H9 (cell line): Measurements from ENCODE around the gene RASA4B. TPM values are rescaled to one million over a fixed set of nuclear protein-coding genes. Genes with fewer than 3 reads are reported as not detected.
"Not testable (repeated sequence)": the region's sequence is repeated elsewhere in the genome, so short reads cannot be mapped to it uniquely, and the experiment has no call there.

Experiments used
- DNase-seq: peaks from one replicate; pipeline ENCODE4 v3.0.0-alpha.2; 2017
- H2AFZ ChIP-seq: one replicate; pipeline ENCODE4 v1.6.1; 2013; ENCODE audit warnings: mild to moderate bottlenecking, low read length, control low read depth, moderate library complexity
- H2AK5ac ChIP-seq: 2 replicates; pipeline ENCODE4 v1.6.1; 2013; ENCODE audit warnings: low read length, control low read depth, mixed read lengths; ENCODE audit not compliant: insufficient read length
- H2BK120ac ChIP-seq: one replicate; pipeline ENCODE4 v1.6.1; 2013; ENCODE audit warnings: low read depth, mild to moderate bottlenecking, low read length, control low read depth, inconsistent platforms; ENCODE audit not compliant: poor library complexity, severe bottlenecking
- H2BK12ac ChIP-seq: 2 replicates; pipeline ENCODE4 v1.6.1; 2013; ENCODE audit warnings: low read length, control low read depth, mixed read lengths, low read depth; ENCODE audit not compliant: insufficient read length
- H2BK15ac ChIP-seq: 2 replicates; pipeline ENCODE4 v1.6.1; 2013; ENCODE audit warnings: low read depth, low read length, control low read depth
- H2BK20ac ChIP-seq: one replicate; pipeline ENCODE4 v1.6.1; 2013; ENCODE audit warnings: low read depth, mild to moderate bottlenecking, low read length, control low read depth, inconsistent platforms; ENCODE audit not compliant: poor library complexity, severe bottlenecking
- H2BK5ac ChIP-seq: 2 replicates; pipeline ENCODE4 v1.6.1; 2013; ENCODE audit warnings: low read length, control low read depth, mixed read lengths; ENCODE audit not compliant: insufficient read length
- H3K14ac ChIP-seq: 2 replicates; pipeline ENCODE4 v1.6.1; 2013; ENCODE audit warnings: low read length, control low read depth; ENCODE audit not compliant: insufficient read depth
- H3K18ac ChIP-seq: 2 replicates; pipeline ENCODE4 v1.6.1; 2013; ENCODE audit warnings: low read depth, mild to moderate bottlenecking, mixed read lengths, low read length, control low read depth; ENCODE audit not compliant: insufficient read length
- H3K23ac ChIP-seq: 2 replicates; pipeline ENCODE4 v1.6.1; 2013; ENCODE audit warnings: low read length, control low read depth, mixed read lengths, low read depth; ENCODE audit not compliant: insufficient read length
- H3K23me2 ChIP-seq: 2 replicates; pipeline ENCODE4 v1.6.1; 2013; ENCODE audit warnings: low read depth, mild to moderate bottlenecking, mixed read lengths, low read length, control low read depth; ENCODE audit not compliant: insufficient read length, poor library complexity, severe bottlenecking
- H3K27ac ChIP-seq: 2 replicates; pipeline ENCODE4 v1.5.1; 2013; ENCODE audit warnings: low read length, control low read depth, mixed read lengths, low read depth; ENCODE audit not compliant: insufficient read length
- H3K27me3 ChIP-seq: 2 replicates; pipeline ENCODE4 v1.6.1; 2013; ENCODE audit warnings: low read length, control low read depth, inconsistent platforms; ENCODE audit not compliant: insufficient read depth
- H3K4ac ChIP-seq: 2 replicates; pipeline ENCODE4 v1.6.1; 2013; ENCODE audit warnings: low read depth, mild to moderate bottlenecking, control low read depth, inconsistent platforms, low read length, moderate library complexity
- H3K4me1 ChIP-seq: 2 replicates; pipeline ENCODE4 v1.6.1; 2013; ENCODE audit warnings: low read length, control low read depth, inconsistent platforms; ENCODE audit not compliant: insufficient read depth
- H3K4me2 ChIP-seq: 2 replicates; pipeline ENCODE4 v1.6.1; 2013; ENCODE audit warnings: low read length, control low read depth, mixed read lengths; ENCODE audit not compliant: insufficient read length, insufficient read depth
- H3K56ac ChIP-seq: 2 replicates; pipeline ENCODE4 v1.6.1; 2013; ENCODE audit warnings: low read depth, mild to moderate bottlenecking, mixed read lengths, low read length, control low read depth; ENCODE audit not compliant: insufficient read length
- H3K79me1 ChIP-seq: 2 replicates; pipeline ENCODE4 v1.6.1; 2013; ENCODE audit warnings: low read depth, mild to moderate bottlenecking, moderate library complexity, low read length, control low read depth, inconsistent platforms; ENCODE audit not compliant: insufficient read depth, poor library complexity, severe bottlenecking
- H3K79me2 ChIP-seq: 2 replicates; pipeline ENCODE4 v1.6.1; 2013; ENCODE audit warnings: low read length, control low read depth, inconsistent platforms; ENCODE audit not compliant: insufficient read depth
- H3K9ac ChIP-seq: 2 replicates; pipeline ENCODE4 v1.6.1; 2013; ENCODE audit warnings: low read length, control low read depth, mixed read lengths; ENCODE audit not compliant: insufficient read length; ENCODE audit errors: extremely low read depth
- H3K9me3 ChIP-seq: one replicate; pipeline ENCODE4 v1.6.1; 2013; ENCODE audit warnings: low read depth, low read length, inconsistent platforms; ENCODE audit not compliant: control insufficient read depth
- H3T11ph ChIP-seq: one replicate; pipeline ENCODE4 v1.6.1; 2013; ENCODE audit warnings: mild to moderate bottlenecking, low read length, control low read depth, inconsistent platforms
- H4K20me1 ChIP-seq: one replicate; pipeline ENCODE4 v1.6.1; 2013; ENCODE audit not compliant: control insufficient read depth, insufficient read length, insufficient read depth
- H4K5ac ChIP-seq: 2 replicates; pipeline ENCODE4 v1.6.1; 2013; ENCODE audit warnings: low read depth, mild to moderate bottlenecking, mixed read lengths, low read length, control low read depth; ENCODE audit not compliant: insufficient read length
- H4K8ac ChIP-seq: replicated peaks from 2 replicates; pipeline ENCODE4 v1.6.1; 2013; ENCODE audit warnings: low read length, control low read depth, mixed read lengths, low read depth; ENCODE audit not compliant: insufficient read length
- H4K91ac ChIP-seq: 2 replicates; pipeline ENCODE4 v1.6.1; 2013; ENCODE audit warnings: low read depth, mild to moderate bottlenecking, moderate library complexity, mixed read lengths, low read length, control low read depth; ENCODE audit not compliant: insufficient read length
- H3K27ac Mint-ChIP-seq, 3 experiments: 2 replicates in 2 of 3; 3 replicates in 1 of 3; pipeline ENCODE4 v1.8.0; 2020 to 2021; ENCODE audit warnings: mixed read lengths in 3 of 3, mild to moderate bottlenecking in 1 of 3, moderate library complexity in 1 of 3
- H3K27me3 Mint-ChIP-seq: 2 replicates; pipeline ENCODE4 v1.8.0; 2021; ENCODE audit warnings: low read depth, mild to moderate bottlenecking, moderate library complexity, mixed read lengths
- H3K36me3 Mint-ChIP-seq, 3 experiments: 2 replicates in 2 of 3; 3 replicates in 1 of 3; pipeline ENCODE4 v1.8.0; 2020 to 2021; ENCODE audit warnings: low read depth in 3 of 3, mixed read lengths in 3 of 3; ENCODE audit not compliant: insufficient read depth in 1 of 3
- H3K4me1 Mint-ChIP-seq, 2 experiments: 2 replicates each; pipeline ENCODE4 v1.8.0; 2020; ENCODE audit warnings: mixed read lengths in 2 of 2
- H3K4me3 Mint-ChIP-seq, 2 experiments: 2 replicates in 1 of 2; 3 replicates in 1 of 2; pipeline ENCODE4 v1.8.0; 2020 to 2021; ENCODE audit warnings: mild to moderate bottlenecking in 2 of 2, mixed read lengths in 2 of 2, moderate library complexity in 1 of 2
- H3K9me3 Mint-ChIP-seq, 2 experiments: 2 replicates in 1 of 2; 3 replicates in 1 of 2; pipeline ENCODE4 v1.8.0; 2020; ENCODE audit warnings: mild to moderate bottlenecking in 2 of 2, mixed read lengths in 2 of 2, moderate library complexity in 1 of 2
- WGBS: extraction: QIAGEN DNeasy Blood & Tissue Kit; methylation state at CpG from one replicate; pipeline ENCODE4 v1.1.7; 2013; ENCODE audit warnings: missing lambda C conversion rate, low lambda C conversion rate, mixed read lengths; ENCODE audit not compliant: insufficient read length; ENCODE audit errors: extremely low coverage; 5-methylcytosine and 5-hydroxymethylcytosine counted together
- total RNA-seq: library from RNA; stranded (reverse); gene quantifications from 2 replicates; pipeline ENCODE4 v1.2.1, GENCODE V29; 2021

Gene RASA4B
- total RNA-seq, 1 experiment from 2014 or later, result 3.7 TPM

GRCh38 chr7:102527822-102528793, 10.5 kb upstream of the RASA4B start:
- H3K4me3 Mint-ChIP-seq, H3K79me1 ChIP-seq, H2BK12ac ChIP-seq, H3K9me3 Mint-ChIP-seq, H3K23ac ChIP-seq, H3K23me2 ChIP-seq, H3K4me1 Mint-ChIP-seq, H4K5ac ChIP-seq, DNase-seq, H3K27ac Mint-ChIP-seq, H4K8ac ChIP-seq, H3K27ac ChIP-seq, H3K27me3 ChIP-seq, H3K4me2 ChIP-seq, H3K27me3 Mint-ChIP-seq, H2AFZ ChIP-seq, H2BK5ac ChIP-seq, H2AK5ac ChIP-seq, H3K4ac ChIP-seq, H3K4me1 ChIP-seq, H4K91ac ChIP-seq, H2BK15ac ChIP-seq, H4K20me1 ChIP-seq, H3K14ac ChIP-seq, H3K36me3 Mint-ChIP-seq, H3T11ph ChIP-seq, H2BK20ac ChIP-seq, H2BK120ac ChIP-seq, H3K9me3 ChIP-seq, H3K18ac ChIP-seq, H3K9ac ChIP-seq, H3K56ac ChIP-seq, H3K79me2 ChIP-seq: not testable (repeated sequence)
- WGBS, result no CpG with 5 or more reads among the region's 13 CpGs

- not testable (repeated sequence) for H3K79me1 ChIP-seq, H3K79me2 ChIP-seq
Observed at GRCh38 chr7:102527182-102527581, 9.6 kb upstream of the RASA4B start.

More at GRCh38 chr7:102527182-102527581, 9.6 kb upstream of the RASA4B start:
- not testable (repeated sequence) for H2BK12ac ChIP-seq, H2BK5ac ChIP-seq, H3K56ac ChIP-seq, H3K9me3 ChIP-seq, H2AK5ac ChIP-seq, H3K27me3 Mint-ChIP-seq, H3K27ac ChIP-seq, H3K23ac ChIP-seq, H3K4ac ChIP-seq, H3K9me3 Mint-ChIP-seq, H3K27me3 ChIP-seq, H3K4me1 Mint-ChIP-seq, H3T11ph ChIP-seq, H4K5ac ChIP-seq, H4K91ac ChIP-seq, H3K9ac ChIP-seq, H3K23me2 ChIP-seq, H3K4me1 ChIP-seq, H3K4me2 ChIP-seq, H3K4me3 Mint-ChIP-seq, H2BK120ac ChIP-seq, H3K36me3 Mint-ChIP-seq, H3K27ac Mint-ChIP-seq, H3K14ac ChIP-seq, H2BK20ac ChIP-seq, H2AFZ ChIP-seq, DNase-seq, H2BK15ac ChIP-seq, H4K8ac ChIP-seq, H4K20me1 ChIP-seq, H3K18ac ChIP-seq
- no CpG with 5 or more reads among the region's 8 CpGs for WGBS
